ENCODE data around the gene CBL.
A peak's percentile ranks its signal among the peaks of the same experiment; 100 is the strongest.
"Not testable (repeated sequence)": the region's sequence is repeated elsewhere in the genome, so short reads cannot be mapped to it uniquely, and the experiment has no call there.

The CBL gene

DNA sequence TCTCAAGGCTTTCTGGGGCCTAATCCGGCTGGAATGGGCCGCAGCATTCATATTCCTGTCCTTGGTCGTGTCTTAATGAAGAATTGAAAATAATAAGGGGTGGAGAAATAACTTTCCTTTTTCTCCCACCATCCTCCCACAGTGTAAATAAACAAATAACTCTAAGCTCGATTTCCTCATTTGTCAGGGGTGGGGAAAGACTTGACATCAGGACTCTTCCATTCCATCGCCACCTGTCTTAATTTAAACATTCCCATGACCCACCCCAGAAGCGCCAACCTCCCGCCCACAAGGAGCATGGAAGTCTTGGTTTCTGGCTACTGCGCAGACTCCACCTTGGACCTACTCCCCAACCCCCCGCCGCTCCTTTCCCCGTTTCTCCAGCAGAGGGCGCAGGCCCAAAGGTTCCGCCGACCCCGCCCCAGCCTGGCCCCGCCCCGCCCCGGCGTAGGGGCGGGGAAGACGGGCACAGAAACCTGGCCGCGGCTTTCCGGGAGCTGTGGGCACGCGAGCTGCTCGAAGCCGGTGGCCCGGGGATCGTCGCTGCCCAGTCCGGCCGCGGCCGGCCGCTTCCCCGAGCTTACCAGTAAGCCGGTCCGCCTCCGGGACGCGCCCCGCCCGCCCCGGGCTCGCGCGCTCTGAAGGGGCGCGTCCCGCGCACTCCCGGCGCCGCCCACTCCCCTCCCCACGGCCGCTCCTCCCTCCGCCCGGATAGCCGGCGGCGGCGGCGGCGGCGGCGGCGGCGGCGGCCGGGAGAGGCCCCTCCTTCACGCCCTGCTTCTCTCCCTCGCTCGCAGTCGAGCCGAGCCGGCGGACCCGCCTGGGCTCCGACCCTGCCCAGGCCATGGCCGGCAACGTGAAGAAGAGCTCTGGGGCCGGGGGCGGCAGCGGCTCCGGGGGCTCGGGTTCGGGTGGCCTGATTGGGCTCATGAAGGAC is at the start of gene CBL:
CBL (plus strand) TSS at position 766 of the 937 bp plus-strand sequence; CDS start at position 845, 79 bp downstream.
- DNase-seq, result peak in 1 of 2 experiments; percentile 71

DNA sequence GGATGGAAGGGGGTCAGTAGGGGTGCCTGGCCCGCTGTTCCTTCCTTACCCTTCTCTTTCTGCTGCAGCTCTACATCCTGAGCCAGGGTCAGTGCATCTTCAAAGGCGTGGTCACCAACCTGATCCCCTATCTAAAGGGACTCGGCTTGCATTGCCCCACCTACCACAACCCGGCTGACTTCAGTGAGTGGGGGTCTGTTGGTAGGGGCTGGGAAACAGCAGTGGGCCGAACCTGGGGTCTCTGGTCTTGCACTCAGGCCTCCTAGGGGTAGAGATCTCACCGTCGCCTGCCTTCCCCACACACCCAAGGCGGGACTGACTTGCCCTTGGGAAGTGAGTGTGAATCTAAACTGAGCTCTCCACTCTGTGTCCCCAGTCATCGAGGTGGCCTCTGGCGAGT is 49.6 kb upstream of the CBL start:
- DNase-seq, result no peak

- no peak for DNase-seq
These were observed 49.1 kb upstream of the CBL start for GRCh38 chr11:119157063-119157462.

DNA sequence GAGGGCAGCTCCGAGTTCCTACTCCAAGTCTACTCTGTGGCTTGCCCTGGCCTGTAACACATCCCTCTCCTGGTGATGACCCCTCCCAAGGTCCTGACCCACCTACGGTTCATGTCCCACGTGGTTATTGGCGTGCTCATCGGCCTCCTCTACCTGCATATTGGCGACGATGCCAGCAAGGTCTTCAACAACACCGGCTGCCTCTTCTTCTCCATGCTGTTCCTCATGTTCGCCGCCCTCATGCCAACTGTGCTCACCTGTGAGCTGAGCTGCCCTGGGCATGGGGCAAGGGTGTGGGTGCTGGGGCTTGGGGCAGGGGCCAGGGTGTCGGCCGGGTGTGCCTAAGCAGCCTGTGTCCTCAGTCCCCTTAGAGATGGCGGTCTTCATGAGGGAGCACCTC is 47.7 kb upstream of the CBL start:
- no peak for DNase-seq

GRCh38 chr11:119160151-119160550 is 46.0 kb upstream of the CBL start:
- DNase-seq, result no peak

GRCh38 chr11:119161871-119162270 is 44.3 kb upstream of the CBL start:
- DNase-seq, result no peak

DNA sequence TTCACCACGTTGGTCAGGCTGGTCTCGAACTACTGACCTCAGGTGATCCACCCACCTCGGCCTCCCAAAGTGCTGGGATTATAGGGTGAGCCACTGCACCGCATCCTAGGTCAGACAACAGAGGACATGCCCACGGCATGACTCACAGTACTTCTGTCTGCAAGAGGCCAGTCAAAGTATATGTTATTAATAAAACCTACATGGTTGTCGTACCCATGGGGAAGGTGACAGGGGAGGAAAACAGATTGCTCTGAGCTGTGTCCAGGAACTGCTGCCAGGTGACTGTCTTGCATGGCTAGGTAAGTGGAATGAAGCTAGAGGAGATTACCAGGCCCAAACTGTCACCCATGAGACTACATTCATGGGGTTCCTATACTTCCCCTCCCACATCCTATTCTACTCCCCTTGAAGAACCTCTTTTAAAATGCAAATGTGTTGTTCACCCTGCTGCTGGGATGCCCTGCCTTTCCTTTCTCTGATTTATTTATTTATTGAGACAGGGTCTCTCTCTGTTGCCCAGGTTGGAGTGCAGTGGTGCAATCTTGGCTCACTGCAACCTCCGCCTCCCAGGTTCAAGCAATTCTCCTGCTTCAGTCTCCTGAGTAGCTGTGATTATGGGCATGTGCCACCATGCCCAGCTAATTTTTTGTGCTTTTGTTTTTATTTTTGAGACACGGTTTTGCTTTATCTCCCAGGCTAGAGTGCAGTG is 39.6 kb upstream of the CBL start:
- peak in 1 of 2 experiments; percentile 3 for DNase-seq

GRCh38 chr11:119167077-119167458 is 39.1 kb upstream of the CBL start:
- not testable (repeated sequence) for DNase-seq

DNA sequence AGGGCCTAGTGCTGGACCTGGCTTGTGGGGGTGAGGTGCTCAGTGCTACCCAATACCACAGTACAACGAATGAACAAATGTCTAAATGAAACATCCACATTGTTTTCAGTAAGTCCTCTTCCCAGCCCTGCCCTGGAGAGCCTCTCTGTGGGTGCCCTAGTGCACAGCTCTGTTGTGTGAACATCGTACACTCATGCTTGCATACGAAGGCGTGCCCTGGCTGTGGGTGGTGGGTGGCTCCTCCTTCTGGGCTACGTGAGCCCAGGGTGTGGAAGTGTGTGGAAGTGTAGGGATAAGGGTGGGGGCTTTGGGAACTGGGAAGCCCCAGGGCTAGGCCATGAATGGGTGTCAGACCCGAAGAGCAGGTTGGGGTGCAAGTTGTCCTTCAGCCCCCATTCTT is 38.2 kb upstream of the CBL start:
- no peak for DNase-seq

DNA sequence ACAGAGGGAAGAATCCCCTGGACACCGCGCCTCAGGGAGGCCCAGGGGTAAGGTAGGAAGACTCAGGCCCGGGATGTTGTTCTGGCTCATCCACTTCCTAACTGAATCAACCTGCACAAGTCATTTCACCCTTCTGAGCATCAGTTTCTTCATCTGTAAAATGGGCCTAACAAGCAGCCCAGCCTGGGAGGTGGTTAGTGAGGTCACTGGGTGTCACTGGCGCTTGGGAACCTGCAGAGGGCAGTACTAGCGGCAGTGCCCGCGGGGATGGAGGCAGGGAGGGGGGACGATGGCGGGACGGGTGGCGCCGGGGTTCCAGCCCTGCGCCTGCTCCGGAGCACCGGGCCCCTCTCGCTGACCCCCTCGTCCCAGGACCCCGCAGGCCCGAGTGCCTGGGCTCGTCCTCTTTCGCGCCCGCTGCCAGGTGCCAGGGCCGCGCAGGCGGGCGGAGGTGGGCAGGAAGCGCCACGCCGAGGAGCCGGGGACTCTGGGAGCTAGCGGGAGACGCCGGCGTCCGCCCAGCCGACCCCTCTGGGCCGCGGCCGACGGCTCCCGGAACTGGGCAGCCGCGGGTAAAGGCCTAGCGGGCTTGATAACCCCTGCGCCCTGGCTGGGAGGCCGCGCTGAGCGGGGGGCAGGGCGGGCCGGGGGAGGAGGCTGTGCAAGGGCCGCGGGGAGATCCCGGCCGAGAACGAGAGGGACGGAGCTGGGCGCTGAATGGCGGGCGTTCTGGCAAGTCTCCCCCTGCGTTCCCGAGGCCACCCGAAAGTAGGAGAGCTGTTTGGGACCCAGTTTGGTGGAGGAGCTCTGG is 37.5 kb upstream of the CBL start, which contains the start of gene NLRX1:
NLRX1 (plus strand) TSS at position 255 of the 811 bp plus-strand sequence. CDS start 2,679 bp downstream, outside the sequence.
- peak in 1 of 2 experiments; percentile 43 for DNase-seq

DNA sequence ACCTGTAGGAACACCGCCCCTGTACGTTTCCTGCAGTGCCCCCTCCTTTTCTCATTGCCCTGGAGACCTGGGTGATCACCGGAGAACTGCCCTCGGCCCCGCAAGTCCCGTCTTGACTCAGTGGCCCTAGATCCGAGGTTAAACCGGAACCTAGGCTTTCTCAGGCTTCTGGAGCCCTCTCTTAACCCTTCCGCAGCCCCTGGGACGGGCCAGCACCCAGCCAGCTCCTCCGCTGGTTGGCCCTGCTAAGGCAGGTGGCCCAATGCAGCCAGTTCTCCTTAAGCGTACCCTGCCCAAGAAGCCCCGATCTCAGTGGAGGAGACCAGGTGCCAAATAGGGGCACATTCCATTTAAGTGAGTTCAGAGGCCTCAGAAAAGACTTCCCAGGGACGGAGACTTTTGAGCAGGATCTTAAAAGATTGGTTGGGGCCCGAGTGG is 36.8 kb upstream of the CBL start:
- DNase-seq, result no peak

DNA sequence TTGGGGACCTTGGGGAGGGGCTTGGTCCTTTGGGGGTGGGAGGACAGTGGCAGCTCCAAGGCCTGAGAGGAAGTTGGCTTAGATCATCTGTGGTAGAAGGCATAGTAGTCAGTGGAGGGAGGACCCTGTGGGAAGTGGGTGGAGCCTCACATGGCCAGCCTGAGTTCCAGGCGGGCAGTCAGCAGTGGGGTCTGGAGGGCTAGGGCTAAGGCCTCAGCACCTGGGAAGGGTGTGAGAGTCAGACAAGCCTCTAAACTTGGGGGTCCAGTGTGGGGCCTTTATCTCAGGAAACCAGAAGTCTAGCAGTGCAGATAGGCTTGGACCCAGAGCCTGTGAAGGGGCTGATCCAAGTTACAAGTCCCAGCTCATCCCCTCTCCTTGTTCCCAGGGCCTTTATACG is 33.6 kb upstream of the CBL start:
- no peak for DNase-seq

DNA sequence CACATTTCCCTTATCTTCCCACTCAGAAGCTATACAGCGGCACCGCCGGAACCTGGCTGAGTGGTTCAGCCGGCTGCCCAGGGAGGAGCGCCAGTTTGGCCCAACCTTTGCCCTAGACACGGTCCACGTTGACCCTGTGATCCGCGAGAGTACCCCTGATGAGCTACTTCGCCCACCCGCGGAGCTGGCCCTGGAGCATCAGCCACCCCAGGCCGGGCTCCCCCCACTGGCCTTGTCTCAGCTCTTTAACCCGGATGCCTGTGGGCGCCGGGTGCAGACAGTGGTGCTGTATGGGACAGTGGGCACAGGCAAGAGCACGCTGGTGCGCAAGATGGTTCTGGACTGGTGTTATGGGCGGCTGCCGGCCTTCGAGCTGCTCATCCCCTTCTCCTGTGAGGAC is 32.7 kb upstream of the CBL start:
- DNase-seq, result no peak

DNA sequence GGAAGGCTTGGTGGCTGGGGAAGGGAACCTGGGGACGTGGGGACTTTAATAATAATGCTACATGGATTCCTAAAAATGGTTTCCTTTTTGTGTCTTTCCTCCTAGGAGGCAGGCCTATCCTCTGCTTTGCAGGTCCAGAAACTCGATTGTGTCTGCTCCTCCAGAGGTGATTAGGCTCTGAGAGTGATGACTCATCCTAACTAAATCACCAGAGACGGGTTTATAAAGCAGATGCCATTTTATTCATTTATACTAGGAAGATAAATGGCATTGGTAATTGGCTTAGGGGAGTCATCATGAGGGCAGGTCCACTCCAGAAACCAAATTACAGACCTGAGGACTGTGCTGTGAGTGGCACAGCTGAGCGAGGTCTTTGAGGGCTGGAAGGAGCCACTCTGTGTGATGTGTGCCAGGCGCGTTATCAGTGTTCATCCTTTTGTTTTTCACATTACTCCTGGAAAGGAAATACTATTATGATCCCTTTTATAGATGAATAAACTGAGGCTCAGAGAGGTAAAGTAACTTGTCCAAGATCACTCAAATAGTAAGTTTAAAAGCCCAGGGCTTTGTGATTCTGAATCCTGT is 30.6 kb upstream of the CBL start:
- DNase-seq, result no peak

DNA sequence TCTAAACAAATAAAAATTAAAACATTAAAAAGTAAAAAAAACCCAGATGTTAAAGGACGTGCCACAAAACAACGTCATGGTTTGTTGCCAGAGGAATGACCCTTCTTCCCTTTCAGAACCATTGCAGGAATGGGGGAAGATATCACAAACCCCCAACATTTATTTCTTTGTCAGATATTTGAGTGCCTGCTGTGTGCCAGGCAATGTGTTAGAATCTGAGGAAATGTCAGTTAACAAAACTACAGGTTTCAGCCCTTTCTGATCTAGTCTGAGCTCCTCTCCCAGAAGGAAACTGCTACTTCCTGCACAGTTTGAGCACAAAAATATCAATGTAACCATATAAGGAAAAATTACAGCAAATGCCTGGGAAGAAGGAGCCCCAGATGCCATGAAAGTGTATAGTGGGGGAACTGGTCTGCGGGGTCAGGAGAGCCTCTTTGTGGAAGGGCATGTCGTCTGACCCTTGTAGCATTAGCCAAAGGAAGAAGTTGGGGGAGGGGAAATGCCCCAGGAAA is 27.9 kb upstream of the CBL start:
- DNase-seq, result no peak

- DNase-seq, result no peak
These were observed 26.8 kb upstream of the CBL start for GRCh38 chr11:119179342-119179741.

DNA sequence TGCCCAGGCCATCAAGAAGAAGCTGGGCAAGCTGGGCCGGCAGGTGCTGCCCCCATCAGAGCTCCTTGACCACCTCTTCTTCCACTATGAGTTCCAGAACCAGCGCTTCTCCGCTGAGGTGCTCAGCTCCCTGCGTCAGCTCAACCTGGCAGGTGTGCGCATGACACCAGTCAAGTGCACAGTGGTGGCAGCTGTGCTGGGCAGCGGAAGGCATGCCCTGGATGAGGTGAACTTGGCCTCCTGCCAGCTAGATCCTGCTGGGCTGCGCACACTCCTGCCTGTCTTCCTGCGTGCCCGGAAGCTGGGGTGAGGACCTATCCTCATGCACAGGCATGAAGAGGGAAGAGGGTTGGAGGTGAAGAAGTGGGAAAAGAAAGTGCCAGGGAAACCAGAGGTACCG is 26.2 kb upstream of the CBL start:
- DNase-seq, result no peak

DNA sequence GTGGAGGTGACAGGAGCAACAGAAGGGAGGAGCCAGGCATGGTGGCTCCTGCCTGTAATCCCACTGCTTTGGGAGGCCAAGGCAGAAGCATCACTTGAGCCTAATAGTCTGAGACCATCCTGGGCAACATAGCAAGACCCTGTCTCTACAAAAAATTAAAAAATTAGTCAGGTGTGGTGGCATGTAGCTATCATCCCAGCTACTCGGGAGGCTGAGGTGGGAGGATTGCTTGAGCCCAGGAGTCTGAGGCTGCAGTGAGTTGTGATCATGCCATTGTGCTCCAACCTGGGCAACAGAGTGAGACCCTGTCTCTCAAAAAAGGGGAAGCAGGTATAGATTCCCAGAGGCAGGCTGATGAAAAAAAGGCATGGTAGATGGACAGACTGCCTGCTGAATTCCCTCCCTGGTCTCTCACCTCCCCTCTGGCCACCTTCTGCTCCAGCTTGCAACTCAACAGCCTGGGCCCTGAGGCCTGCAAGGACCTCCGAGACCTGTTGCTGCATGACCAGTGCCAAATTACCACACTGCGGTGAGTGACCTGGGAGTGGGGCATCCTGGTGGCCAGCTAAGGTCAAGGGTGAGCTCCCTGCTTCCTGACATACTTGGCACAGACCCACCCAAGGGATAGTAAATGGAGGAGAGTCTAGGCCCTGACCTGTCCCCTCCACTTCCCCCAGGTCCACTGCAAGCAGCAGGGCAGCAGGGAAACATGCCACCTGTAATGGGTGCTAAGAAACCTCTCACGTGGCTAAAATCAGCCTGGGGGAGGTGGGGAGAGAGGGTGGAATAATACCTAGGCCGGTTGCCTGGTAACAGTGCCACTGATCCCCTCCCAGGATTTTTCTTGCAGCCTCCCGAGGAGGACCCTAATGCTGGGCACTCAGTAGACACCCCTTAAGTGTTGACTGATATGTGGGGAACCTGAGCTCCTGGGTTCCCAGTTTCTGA is 25.1 kb upstream of the CBL start:
- DNase-seq, result no peak

GRCh38 chr11:119181677-119182412 is 24.3 kb upstream of the CBL start:
- no peak for DNase-seq

- not testable (repeated sequence) for DNase-seq
These were observed 21.7 kb upstream of the CBL start for GRCh38 chr11:119184399-119184798.
